Stimulated activated memory B cell treated with anti-CD40 and anti-IgM and Interleukin-4, amounts not matched to agents 10 μg/mL and 1 μg/mL and 100 μg/mL, for 72 hours (primary cell): ENCODE data around the gene TNN.

Experiments used
- ATAC-seq: fragments of 150-1000 bp; cut with Tn5 transposase; 2 replicates; pipeline ENCODE4 v1.10.0; 2021
- H3K27ac Mint-ChIP-seq: one replicate; pipeline ENCODE4 v1.8.0; 2022; ENCODE audit warnings: mild to moderate bottlenecking, mixed read lengths
- H3K27me3 Mint-ChIP-seq: one replicate; pipeline ENCODE4 v1.8.0; 2022; ENCODE audit warnings: mixed read lengths
- H3K36me3 Mint-ChIP-seq: one replicate; pipeline ENCODE4 v1.8.0; 2022; ENCODE audit warnings: mixed read lengths
- H3K4me1 Mint-ChIP-seq: one replicate; pipeline ENCODE4 v1.8.0; 2022; ENCODE audit warnings: mixed read lengths
- H3K4me3 Mint-ChIP-seq: one replicate; pipeline ENCODE4 v1.8.0; 2022; ENCODE audit warnings: mild to moderate bottlenecking, moderate library complexity, mixed read lengths
- H3K9me3 Mint-ChIP-seq: one replicate; pipeline ENCODE4 v1.8.0; 2022; ENCODE audit warnings: mixed read lengths

Gene TNN

DNA sequence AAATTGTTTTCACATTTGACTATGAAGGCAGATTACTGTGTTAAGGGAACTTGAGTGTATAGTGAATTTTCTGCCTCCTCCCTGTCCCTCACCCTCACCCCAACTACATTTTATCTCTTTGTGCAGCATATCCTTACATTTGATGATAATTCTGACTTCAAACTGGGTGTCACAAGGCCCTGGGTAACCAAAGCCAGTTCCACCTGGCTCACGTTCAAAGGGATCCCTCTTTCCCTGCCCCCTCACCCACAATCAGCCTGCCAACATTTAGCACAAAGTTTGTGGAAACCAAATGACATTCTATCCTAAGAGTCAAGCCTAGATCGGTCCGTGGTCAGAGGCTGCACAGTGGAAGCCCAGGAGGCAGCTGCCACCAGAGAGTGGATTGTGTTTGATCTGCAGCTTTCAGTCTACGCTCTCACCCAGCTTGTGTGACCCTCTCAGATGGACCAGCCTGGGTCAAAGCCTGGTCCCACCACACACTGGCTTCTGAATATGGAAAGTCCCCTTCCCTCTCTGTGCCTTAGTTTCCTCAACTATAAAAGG lies 114.6 kb downstream of the TNN start:
- Mint-ChIP-seq H3K4me3 (no peak overlapping the region), H3K36me3 (peaks cover 73% of the 10 kb centered on the region), H3K27me3 (no peaks in the 10 kb centered on the region), H3K9me3 (no peaks in the 10 kb centered on the region), H3K4me1 (peaks cover 96% of the 10 kb centered on the region), H3K27ac (peak overlapping the region; percentile 83)
- no peak for ATAC-seq

DNA sequence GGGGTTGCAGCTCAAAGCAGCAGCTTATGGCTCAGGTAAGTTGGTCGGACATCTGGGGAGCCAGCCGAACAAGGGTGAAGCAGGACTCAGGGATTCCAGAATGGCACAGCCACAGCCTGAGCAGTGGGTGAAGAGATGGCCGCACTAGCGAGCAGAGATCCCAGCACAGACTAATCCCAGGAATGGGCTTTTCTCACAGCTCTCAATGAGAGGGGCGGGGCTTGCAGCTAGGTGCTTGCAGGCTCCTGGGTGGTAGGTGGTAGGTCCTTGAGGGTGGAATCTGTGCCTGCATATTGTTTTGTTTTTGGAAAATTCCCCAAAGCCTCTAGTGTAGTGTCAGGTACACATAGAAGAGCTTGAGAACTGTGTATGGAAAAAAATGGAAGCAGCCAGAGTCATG lies 116.0 kb downstream of the TNN start:
- Mint-ChIP-seq H3K4me1 (peaks cover 97% of the 10 kb centered on the region), H3K27ac (peak overlapping the region; percentile 83), H3K9me3 (no peaks in the 10 kb centered on the region), H3K4me3 (no peak overlapping the region), H3K27me3 (no peaks in the 10 kb centered on the region), H3K36me3 (peaks cover 82% of the 10 kb centered on the region)
- ATAC-seq, result no peak

DNA sequence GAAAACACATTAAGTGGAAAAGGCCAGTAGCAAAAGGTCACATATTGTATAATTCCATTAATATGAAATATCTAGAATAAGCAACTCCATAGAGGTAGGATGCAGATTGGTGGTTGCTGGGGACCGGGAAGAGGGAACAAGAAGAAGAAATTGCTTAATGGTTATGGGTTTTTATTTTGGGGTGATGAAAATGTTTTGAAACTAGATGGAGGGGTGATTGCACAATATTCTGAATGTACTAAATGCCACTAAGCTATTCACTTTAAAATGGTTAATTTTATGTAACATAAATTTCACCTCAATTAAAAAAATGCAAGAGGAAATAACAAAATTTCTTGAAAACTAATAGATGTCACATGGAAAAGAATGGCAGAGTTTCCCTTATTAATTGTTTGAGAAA lies 118.3 kb downstream of the TNN start:
- H3K4me1 Mint-ChIP-seq, result peaks cover 100% of the 10 kb centered on the region
- peak overlapping the region; percentile 32 for H3K4me3 Mint-ChIP-seq
- H3K27ac Mint-ChIP-seq, result peak overlapping the region; percentile 81
- no peaks in the 10 kb centered on the region for H3K9me3 Mint-ChIP-seq
- no peaks in the 10 kb centered on the region for H3K27me3 Mint-ChIP-seq
- ATAC-seq, result no peak
- H3K36me3 Mint-ChIP-seq, result peaks cover 85% of the 10 kb centered on the region

DNA sequence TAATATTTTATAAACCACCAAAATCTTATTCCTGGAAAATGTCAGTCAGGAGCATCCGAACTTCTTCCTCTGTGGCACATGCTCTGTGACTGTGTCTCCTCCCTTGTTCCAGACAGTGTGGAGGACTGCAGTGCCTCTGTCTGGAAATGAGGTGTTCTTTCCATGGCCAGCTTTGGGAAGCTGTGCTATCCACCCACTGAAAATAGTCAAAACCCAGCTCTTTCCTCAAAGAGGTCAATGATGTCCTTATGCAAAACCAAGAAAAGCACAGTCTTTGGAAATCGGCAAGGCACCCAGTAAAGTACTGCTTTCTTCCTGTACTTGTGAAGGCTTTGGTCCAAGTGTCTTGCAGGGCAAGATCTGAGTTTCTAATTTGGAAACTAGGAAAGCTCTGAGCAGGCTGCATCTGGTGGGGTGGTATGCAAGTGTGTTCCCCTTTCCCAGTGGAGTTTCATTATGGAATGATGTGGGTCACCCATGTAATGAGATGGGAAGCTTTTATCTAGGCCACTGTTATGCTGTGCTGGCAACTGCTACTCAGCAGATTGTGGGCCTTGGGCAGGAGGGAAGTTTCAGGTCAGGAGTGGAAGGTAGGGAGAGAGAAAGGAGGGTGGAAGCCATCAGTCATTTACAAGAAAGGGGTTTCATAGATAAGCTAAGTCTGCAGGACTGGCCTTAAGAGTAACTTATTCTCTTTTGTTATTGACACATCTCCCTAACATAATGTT lies 119.0 kb downstream of the TNN start:
- H3K4me3 Mint-ChIP-seq, result peak overlapping the region; percentile 59

DNA sequence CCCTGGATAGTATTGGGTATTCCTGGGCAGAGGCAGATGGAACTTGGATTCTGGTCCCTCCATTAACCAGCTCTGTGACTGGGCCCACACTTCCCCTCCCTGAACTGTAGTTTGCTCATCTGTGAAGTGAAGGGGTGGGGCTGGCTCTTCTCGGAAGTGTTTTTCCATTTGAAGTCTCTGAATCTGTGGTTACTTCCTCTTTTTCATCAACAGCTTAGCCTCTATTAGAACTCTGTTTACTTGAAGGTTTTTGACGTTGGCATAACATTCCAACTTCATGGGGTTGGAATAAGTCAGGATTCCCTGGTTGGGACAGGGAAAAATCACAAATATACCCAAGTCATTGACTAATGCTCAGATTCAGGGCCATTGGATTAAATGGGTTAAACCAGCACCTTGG lies 121.3 kb downstream of the TNN start:
- H3K4me3 Mint-ChIP-seq, result peak overlapping the region; percentile 99
- H3K36me3 Mint-ChIP-seq, result peaks cover 58% of the 10 kb centered on the region
- no peaks in the 10 kb centered on the region for H3K9me3 Mint-ChIP-seq
- ATAC-seq, result peak; percentile 86
- no peaks in the 10 kb centered on the region for H3K27me3 Mint-ChIP-seq
- peak overlapping the region; percentile 81 for H3K27ac Mint-ChIP-seq
- H3K4me1 Mint-ChIP-seq, result peaks cover 86% of the 10 kb centered on the region

More for the DNA sequence above, 119.0 kb downstream of the TNN start:
- H3K36me3 Mint-ChIP-seq, result peaks cover 81% of the 10 kb centered on the region
- H3K4me1 Mint-ChIP-seq, result peaks cover 98% of the 10 kb centered on the region
- no peaks in the 10 kb centered on the region for H3K27me3 Mint-ChIP-seq
- no peak for ATAC-seq
- H3K27ac Mint-ChIP-seq, result peak overlapping the region; percentile 81
- H3K9me3 Mint-ChIP-seq, result no peaks in the 10 kb centered on the region

DNA sequence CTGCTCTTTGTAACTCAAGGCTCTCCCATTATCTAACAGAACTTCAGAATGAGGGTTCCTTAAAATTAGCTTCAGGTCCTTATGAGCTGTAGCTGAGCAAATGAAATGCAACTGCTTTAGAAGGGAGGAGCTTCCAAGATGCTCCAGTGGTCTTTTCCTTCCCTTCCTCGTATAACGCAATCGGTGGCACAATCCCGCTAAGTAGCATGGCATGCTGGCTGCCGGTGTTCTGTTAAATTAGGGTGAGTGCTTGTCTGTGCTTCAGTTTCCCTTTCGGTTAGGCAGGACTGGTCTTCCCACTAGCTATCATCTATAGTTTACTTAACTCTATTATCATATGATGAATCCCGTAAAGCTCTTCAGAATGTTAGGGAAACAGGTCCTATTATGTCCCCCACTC lies 124.0 kb downstream of the TNN start:
- Mint-ChIP-seq H3K4me3 (peak overlapping the region; percentile 99), H3K4me1 (peaks cover 81% of the 10 kb centered on the region), H3K27ac (peak overlapping the region; percentile 81), H3K9me3 (no peaks in the 10 kb centered on the region), H3K27me3 (no peaks in the 10 kb centered on the region), H3K36me3 (peaks cover 38% of the 10 kb centered on the region)
- ATAC-seq, result no peak

DNA sequence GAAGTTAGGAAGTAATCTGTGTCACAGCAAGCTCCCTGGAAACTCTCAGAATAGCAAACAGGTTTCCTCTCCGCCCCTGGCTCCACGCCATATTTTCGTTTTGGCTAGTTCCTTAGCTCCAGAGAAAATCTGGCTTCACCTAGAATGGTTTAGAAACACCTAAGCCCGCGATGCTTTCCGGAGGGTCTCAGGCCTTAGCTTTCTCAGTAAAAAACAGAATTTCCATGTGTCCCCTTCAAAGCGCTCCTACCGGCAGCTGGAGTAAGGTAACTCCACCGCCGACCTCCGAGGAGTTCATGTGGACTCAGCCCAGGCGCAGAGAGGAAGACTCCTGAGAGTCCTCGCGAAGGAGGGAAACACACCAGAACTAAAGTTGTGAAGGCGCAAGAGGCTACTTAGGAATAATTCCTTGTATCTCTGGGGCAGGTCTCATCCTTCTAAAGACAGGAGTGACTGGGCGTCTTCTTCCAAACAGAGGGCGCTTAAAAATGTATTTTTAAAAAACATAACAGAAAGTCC lies 124.5 kb downstream of the TNN start:
- ATAC-seq, result no peak
- Mint-ChIP-seq H3K36me3 (peaks cover 33% of the 10 kb centered on the region), H3K4me1 (peaks cover 81% of the 10 kb centered on the region), H3K9me3 (no peaks in the 10 kb centered on the region), H3K27ac (peak overlapping the region; percentile 81), H3K27me3 (no peaks in the 10 kb centered on the region), H3K4me3 (peak overlapping the region; percentile 99)

DNA sequence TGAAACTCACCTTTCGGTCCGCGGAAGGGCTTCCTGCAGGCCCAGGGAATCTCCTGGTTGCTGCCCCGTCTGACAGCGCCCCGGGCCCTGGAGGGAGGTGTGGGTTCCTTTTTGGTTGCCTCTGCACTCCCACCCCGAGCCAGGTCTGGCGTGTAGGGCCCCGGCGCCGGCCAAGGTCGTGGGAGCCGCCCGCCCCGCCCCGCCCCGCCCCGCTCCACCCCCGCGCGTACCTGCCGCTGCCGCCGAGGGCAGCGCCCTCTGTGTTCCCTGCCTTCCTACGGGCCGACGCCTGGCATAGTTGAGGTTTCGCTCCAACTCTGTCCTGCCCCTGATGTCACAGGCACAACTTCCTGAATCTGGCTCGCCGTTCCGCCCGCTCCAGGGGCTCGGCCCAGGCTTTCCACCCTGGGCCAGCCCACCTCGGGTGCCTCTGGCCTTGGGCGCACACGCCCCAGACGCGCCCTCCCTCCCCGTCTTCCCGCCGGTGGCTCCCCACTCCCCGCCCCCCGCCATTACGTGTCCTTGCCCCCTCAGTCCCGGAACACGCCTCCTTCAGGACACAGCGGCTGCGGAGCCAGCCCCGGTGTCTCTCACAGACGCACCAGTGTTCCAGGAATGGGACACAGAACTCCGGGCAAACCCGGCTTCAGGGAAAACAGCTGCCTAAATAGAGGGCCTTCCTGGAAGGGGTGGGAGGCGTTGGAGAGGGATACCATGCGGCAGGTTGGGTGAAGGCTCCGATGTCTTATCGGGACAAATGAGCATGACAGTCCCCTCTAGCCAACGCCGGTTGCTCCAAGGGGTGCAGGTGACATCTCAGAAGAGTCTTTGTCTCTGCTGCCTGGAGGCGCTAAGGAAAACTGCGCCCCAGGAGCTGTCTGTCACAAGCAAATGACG lies 125.2 kb downstream of the TNN start, which contains the start of gene KIAA0040:
KIAA0040 (minus strand) TSS at position 147 of the 897 bp plus-strand sequence. CDS start 31,763 bp downstream, outside the sequence.
- H3K4me1 Mint-ChIP-seq, result peaks cover 81% of the 10 kb centered on the region
- no peaks in the 10 kb centered on the region for H3K27me3 Mint-ChIP-seq
- H3K4me3 Mint-ChIP-seq, result peak within 1 kb of the TSS; percentile 99
- peak within 1 kb of the TSS; percentile 81 for H3K27ac Mint-ChIP-seq
- H3K36me3 Mint-ChIP-seq, result peaks cover 25% of the 10 kb centered on the region
- H3K9me3 Mint-ChIP-seq, result no peaks in the 10 kb centered on the region
- ATAC-seq, result peak; percentile 76

DNA sequence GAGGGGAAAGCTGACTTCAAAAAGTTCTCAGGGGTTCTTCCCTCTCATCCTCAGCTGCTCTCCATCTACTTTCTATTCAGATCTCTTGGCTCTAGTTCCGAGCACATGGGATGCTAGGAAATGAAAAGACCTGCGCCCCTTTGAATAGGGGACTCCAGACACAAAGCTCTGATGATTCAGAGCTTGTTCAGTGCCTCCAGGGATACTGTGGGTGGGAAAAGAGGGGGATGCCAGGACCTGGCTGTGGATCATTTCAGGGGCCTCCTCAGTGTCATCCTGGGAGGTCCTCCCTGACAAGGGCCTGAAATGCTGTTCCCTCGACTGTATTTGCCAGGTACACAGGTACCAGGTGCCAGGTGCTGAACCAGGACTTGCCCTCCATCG lies 125.9 kb downstream of the TNN start:
- Mint-ChIP-seq H3K9me3 (no peaks in the 10 kb centered on the region), H3K36me3 (peaks cover 19% of the 10 kb centered on the region), H3K27ac (peak overlapping the region; percentile 81), H3K27me3 (no peaks in the 10 kb centered on the region), H3K4me3 (peak overlapping the region; percentile 99), H3K4me1 (peaks cover 76% of the 10 kb centered on the region)
- ATAC-seq, result no peak

DNA sequence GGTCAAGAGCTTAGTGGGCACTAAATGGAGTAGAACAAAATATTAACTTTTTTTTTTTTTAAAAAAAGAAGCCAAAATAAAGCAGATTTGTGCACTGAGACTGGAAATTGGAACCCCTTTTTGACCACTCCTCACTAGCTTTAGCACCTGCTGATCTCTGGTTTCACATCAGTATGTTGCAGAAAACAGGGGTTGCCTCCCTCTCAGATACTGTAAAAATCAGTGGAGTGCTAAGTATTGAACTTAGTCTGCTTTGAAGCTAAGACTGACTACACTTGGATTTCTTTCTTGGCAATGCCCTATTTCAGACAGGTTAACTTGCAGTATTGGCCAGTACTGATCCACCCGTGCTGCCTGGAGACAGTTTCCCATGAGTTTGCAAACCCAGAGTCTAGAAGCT lies 127.6 kb downstream of the TNN start:
- Mint-ChIP-seq H3K27ac (peak overlapping the region; percentile 79), H3K4me3 (no peak overlapping the region), H3K27me3 (no peaks in the 10 kb centered on the region), H3K9me3 (no peaks in the 10 kb centered on the region), H3K36me3 (peaks cover 9% of the 10 kb centered on the region), H3K4me1 (peaks cover 63% of the 10 kb centered on the region)
- ATAC-seq, result peak; percentile 65

DNA sequence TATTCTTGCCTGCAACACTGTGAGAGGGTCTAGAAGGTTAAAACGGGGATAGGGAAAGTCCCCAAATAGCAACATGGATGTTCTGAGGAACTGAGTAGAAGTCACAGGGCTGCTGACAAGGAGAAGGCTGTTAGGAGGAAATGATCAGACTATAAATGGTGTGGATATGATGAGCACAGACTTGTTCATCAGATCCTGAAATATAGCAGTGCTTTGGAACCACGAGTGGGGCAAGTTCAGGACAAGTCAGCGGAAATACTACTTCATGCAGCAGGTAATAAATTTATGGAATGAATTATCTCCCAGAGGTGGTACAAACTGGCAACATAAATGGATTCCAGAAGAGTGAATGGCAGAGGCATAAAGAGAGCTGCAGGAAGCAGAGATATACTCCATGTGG lies 128.2 kb downstream of the TNN start:
- Mint-ChIP-seq H3K27ac (peak overlapping the region; percentile 79), H3K4me1 (peaks cover 61% of the 10 kb centered on the region), H3K36me3 (peaks cover 3% of the 10 kb centered on the region), H3K4me3 (no peak overlapping the region), H3K9me3 (no peaks in the 10 kb centered on the region), H3K27me3 (no peaks in the 10 kb centered on the region)
- peak; percentile 69 for ATAC-seq

DNA sequence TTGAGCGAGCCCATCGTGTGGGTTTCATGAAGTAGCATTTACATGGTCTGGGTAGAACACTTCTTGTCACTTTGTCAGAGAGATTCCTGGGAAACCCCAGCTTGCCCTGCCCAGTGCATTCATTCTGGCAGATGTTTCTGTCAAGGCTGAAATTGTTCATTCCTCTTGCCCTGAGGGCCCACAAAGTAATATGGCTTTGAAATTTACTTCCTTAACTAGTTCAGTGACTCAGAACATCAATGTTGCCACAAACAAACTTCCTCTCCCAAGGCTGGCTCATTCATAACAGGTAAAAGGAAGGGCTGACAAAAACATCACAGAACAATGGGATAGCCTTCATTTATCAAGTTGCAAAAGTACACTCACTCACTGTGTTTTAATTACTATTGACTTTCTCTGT lies 129.9 kb downstream of the TNN start:
- H3K27ac Mint-ChIP-seq, result peak overlapping the region; percentile 79
- H3K4me3 Mint-ChIP-seq, result peak overlapping the region; percentile 36
- peak; percentile 4 for ATAC-seq
- no peaks in the 10 kb centered on the region for H3K36me3 Mint-ChIP-seq
- H3K9me3 Mint-ChIP-seq, result no peaks in the 10 kb centered on the region
- peaks cover 57% of the 10 kb centered on the region for H3K4me1 Mint-ChIP-seq
- H3K27me3 Mint-ChIP-seq, result no peaks in the 10 kb centered on the region
